Measurements from ENCODE around the gene CCNL2. TPM values are rescaled to one million over a fixed set of nuclear protein-coding genes. Genes with fewer than 3 reads are reported as not detected.

Gene CCNL2
- total RNA-seq, 1 donor from 2014 or later: 134 TPM

- DNase-seq (ENCODE audit: low read depth): no peak
- TF ChIP-seq CTCF (IDR thresholded peaks at IDR 0.05; ENCODE audit: insufficient read depth, low read length, poor library complexity, severe bottlenecking): no peak
- Histone ChIP-seq H3K27me3 (ENCODE audit: control insufficient read depth, insufficient read depth, low read length) (peaks cover 15% of the 10 kb centered on the region), H3K4me3 (ENCODE audit: low read depth, low read length) (no peak overlapping the region), H3K36me3 (ENCODE audit: control insufficient read depth, insufficient read depth, low read length) (peaks cover 1% of the 10 kb centered on the region)
Measured at GRCh38 chr1:1353389-1354151, 45.6 kb downstream of the CCNL2 start.

DNA sequence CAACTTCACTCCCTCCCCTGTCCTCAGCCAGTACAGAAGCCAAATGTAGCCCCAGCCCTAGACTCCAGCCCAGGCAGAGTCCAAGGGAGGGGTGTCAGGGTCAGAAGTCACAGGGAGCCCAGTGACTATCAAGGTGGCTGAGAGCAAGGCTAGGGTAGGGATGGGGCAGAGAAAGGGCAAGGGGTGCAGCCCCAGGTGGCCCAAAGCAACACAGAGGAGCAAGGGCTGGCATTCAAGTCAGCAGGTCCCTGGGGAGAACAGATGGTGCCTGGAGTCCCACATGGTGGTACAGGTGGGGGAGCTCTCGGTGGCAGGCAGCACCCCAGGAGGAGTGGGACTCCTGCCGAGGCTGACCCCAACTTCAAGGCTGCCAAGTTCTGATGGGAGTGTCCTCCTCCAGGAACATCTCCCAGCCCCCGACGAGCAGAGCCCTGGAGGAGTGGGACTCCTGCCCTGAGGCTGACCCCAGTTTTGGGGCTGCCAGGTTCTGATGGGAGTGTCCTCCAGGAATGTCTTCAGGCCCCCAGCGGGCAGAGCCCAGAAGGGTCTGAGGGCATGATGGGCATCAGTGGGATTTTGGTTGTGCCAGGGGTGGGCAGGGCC lies 46.2 kb downstream of the CCNL2 start:
- no peak for DNase-seq (ENCODE audit: low read depth)
- H3K27me3 ChIP-seq (ENCODE audit: control insufficient read depth, insufficient read depth, low read length): peaks cover 15% of the 10 kb centered on the region
- peaks cover 1% of the 10 kb centered on the region for H3K36me3 ChIP-seq (ENCODE audit: control insufficient read depth, insufficient read depth, low read length)
- TF ChIP-seq CTCF (IDR thresholded peaks at IDR 0.05; ENCODE audit: insufficient read depth, low read length, poor library complexity, severe bottlenecking): no peak
- H3K4me3 ChIP-seq (ENCODE audit: low read depth, low read length): no peak overlapping the region

DNA sequence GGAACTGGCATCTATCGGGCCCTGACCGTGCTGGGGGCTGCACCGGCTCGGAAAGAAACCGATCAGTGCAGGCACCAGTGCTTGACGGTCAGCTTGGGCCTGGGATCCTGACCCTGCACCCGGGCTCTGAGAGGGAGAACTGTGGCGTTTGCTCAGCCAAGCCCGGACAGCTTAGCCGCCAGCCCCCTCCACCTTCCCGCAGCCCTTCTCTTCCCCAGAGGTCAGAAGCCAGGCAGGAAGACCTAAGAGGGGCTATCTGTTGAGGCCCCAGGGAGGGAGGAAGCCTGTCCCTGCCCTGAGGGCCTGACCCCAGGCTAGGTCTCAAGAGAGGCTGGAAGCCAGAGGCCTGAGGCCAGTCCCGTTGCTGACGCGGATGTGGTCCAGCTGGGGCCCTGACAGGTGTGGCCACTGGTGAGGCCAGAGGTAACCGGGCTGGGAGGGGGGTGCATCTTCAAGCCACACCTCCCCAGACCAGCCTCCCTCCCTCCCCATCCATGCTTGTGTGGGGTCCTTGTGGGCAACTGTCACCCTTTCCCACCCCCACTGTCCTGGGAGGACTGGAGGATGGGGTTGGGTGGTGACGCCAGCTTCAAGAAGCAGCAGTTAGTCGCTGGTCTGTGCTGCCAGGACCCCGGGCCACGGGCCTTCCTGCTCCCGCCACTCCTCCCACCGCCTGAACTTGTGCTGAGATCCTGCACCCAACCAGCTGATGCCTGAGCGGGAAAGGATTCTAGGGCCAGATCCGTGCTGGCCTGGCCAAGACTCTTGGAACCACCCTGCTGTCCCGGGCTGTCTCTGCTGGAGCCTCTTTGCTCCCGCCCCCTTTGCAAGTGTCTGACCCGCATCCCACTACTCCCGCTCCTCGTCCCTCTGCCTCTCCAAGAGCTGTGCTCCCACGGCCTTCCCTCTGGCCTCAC lies 47.4 kb downstream of the CCNL2 start:
- peaks cover 1% of the 10 kb centered on the region for H3K36me3 ChIP-seq (ENCODE audit: control insufficient read depth, insufficient read depth, low read length)
- DNase-seq (ENCODE audit: low read depth): no peak
- peaks cover 15% of the 10 kb centered on the region for H3K27me3 ChIP-seq (ENCODE audit: control insufficient read depth, insufficient read depth, low read length)
- H3K4me3 ChIP-seq (ENCODE audit: low read depth, low read length): no peak overlapping the region
- no peak for TF ChIP-seq CTCF (IDR thresholded peaks at IDR 0.05; ENCODE audit: insufficient read depth, low read length, poor library complexity, severe bottlenecking)

DNA sequence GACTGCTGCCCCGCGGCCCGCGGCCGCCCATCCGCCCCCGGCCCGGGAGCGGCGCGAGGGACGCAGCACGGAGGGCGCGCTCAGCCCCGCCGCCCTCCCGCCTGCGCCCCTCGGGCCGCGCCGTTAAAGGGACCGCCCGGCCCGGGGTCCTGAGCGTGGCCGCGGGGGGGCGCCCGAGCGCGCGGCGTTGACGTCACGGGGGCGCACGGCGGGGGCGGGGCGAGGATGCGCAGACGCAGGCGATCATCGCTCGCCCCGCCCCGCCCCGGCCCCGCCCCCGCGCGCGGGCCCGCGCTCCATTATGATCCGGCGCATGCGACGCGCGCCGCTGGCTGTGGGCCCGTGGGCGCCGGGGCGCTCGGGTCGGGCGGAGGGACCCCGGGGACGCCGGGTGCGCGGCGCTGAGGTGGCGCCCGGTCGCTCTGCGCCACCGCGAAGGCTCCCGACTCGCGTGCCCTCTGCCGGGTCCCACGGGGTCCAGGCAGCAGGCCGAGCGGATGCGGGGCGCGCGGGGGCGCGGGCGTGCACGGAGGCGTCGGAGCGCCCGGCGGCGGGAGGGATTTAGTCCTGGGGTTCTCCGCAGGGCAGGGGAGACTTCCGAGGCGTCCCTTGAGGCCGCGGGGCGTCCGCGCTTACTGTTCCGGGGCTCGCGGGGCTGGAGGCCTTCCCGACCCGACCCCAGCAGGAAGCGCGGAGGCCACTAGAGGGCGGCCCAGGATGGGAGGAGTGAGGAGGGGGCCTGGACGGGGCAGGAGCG lies 49.7 kb downstream of the CCNL2 start, which contains the start of gene DVL1:
TSS of gene DVL1 (minus strand) at position 163 of the 757 bp plus-strand sequence. CDS start 353 bp downstream, outside the sequence.
- DNase-seq (ENCODE audit: low read depth): no peak

More for the DNA sequence above, 49.7 kb downstream of the CCNL2 start, which contains the start of gene DVL1:
- H3K27me3 ChIP-seq (ENCODE audit: control insufficient read depth, insufficient read depth, low read length): peaks cover 10% of the 10 kb centered on the region
- TF ChIP-seq CTCF (IDR thresholded peaks at IDR 0.05; ENCODE audit: insufficient read depth, low read length, poor library complexity, severe bottlenecking): peak; percentile 56
- H3K4me3 ChIP-seq (ENCODE audit: low read depth, low read length): peak within 1 kb of the TSS; percentile 86
- H3K36me3 ChIP-seq (ENCODE audit: control insufficient read depth, insufficient read depth, low read length): peaks cover under 1% of the 10 kb centered on the region
